Panc1 (cell line): Measurements from ENCODE around the gene DOCK4. TPM values are rescaled to one million over a fixed set of nuclear protein-coding genes. Genes with fewer than 3 reads are reported as not detected.

Experiments
- ATAC-seq: fragments of 200-7000 bp; cut with Tn5 transposase; 2 replicates; pipeline ENCODE4 v1.9.1; 2020; ENCODE audit warnings: mild to moderate bottlenecking, moderate library complexity
- BruUV-seq: library from RNA; stranded (reverse); fragments of 400-500 nt; replicated peaks from 2 replicates; lab custom pipeline; 2021; lab: Mats Ljungman, UMichigan
- CTCF ChIA-PET: fragments of 300-600 bp; sonication (Branson Sonifier 250); formaldehyde crosslinking; loops from one replicate; lab custom pipeline; 2022; ENCODE audit warnings: antibody characterized with exemption; lab: Charles Lee
- POLR2A ChIA-PET: fragments of 300-600 bp; sonication (Branson Sonifier 250); formaldehyde crosslinking; loops from one replicate; lab custom pipeline; 2022; ENCODE audit warnings: antibody characterized with exemption; lab: Charles Lee
- DNase-seq: peaks from one replicate; pipeline ENCODE4 v3.0.0-alpha.2; 2010; ENCODE audit warnings: low read depth, low spot score
- H3K27ac ChIP-seq: 2 replicates; pipeline ENCODE4 v1.5.1; 2011; ENCODE audit warnings: mild to moderate bottlenecking, low read length, inconsistent platforms
- H3K27me3 ChIP-seq: fragments of 200-500 bp; sonication (Bioruptor generic); 2 replicates; pipeline ENCODE4 v1.6.0; 2014; ENCODE audit warnings: low read length, inconsistent platforms; ENCODE audit not compliant: control insufficient read depth, insufficient read depth
- H3K36me3 ChIP-seq: fragments of 200-500 bp; sonication (Bioruptor generic); 2 replicates; pipeline ENCODE4 v1.5.1; 2014; ENCODE audit warnings: inconsistent platforms, mild to moderate bottlenecking, low read length, moderate library complexity; ENCODE audit not compliant: control insufficient read depth, insufficient read depth
- H3K4me1 ChIP-seq: 2 replicates; pipeline ENCODE4 v1.5.1; 2011; ENCODE audit warnings: inconsistent platforms, mild to moderate bottlenecking, low read length, moderate library complexity; ENCODE audit not compliant: control insufficient read depth, insufficient read depth
- H3K4me3 ChIP-seq, 2 experiments: 2 replicates each; pipeline ENCODE4 v1.5.1; 2011 to 2012; ENCODE audit warnings: low read depth in 2 of 2, low read length in 2 of 2, mild to moderate bottlenecking in 2 of 2, inconsistent platforms in 1 of 2, moderate library complexity in 1 of 2
- H3K9me3 ChIP-seq: fragments of 200-500 bp; sonication (Bioruptor generic); 2 replicates; pipeline ENCODE4 v1.5.1; 2014; ENCODE audit warnings: low read depth, mild to moderate bottlenecking, inconsistent platforms, low read length, moderate library complexity; ENCODE audit not compliant: control insufficient read depth, insufficient read depth
- CTCF ChIP-seq: fragments of 450-650 bp; IDR thresholded peaks from 2 replicates; pipeline ENCODE4 v1.5.1; 2017; ENCODE audit warnings: mild to moderate bottlenecking
- POLR2AphosphoS5 ChIP-seq: IDR thresholded peaks from 2 replicates; pipeline ENCODE4 v1.6.1; 2012; ENCODE audit warnings: mild to moderate bottlenecking, low read depth, low read length, moderate library complexity
- REST ChIP-seq, 2 experiments: IDR thresholded peaks; 2 replicates each; pipeline ENCODE4 v1.6.1; 2011 to 2012; ENCODE audit warnings: low read depth in 2 of 2, control low read depth in 1 of 2, low read length in 1 of 2, mild to moderate bottlenecking in 1 of 2, moderate library complexity in 1 of 2; ENCODE audit not compliant: insufficient read depth in 1 of 2
- SIN3A ChIP-seq: IDR thresholded peaks from 2 replicates; pipeline ENCODE4 v1.6.1; 2012; ENCODE audit warnings: low read depth, mild to moderate bottlenecking, low read length, moderate library complexity, borderline replicate concordance; ENCODE audit not compliant: insufficient read depth
- TCF7L2 ChIP-seq: IDR thresholded peaks from 2 replicates; pipeline ENCODE4 v1.6.1; 2011; ENCODE audit warnings: mild to moderate bottlenecking, low read depth, low read length, inconsistent platforms
- in situ Hi-C: cut with HindIII; loops from 2 replicates; pipeline ENCODE4 v1.10.0; 2016; ENCODE audit warnings: low sequenced_read_pairs, low pct_unique_long_range_greater_than_20kb
- intact Hi-C: fragments of 100-400 bp; cut with micrococcal nuclease; formaldehyde crosslinking; loops from one replicate; pipeline ENCODE4 v1.10.0; 2022; ENCODE audit not compliant: unreplicated experiment
- total RNA-seq: library from RNA; stranded (reverse); gene quantifications from one replicate; pipeline ENCODE4 v1.2.1, GENCODE V29; 2021; ENCODE audit not compliant: unreplicated experiment

DOCK4 gene
- total RNA-seq, 1 experiment from 2014 or later = 10.8 TPM

GRCh38 chr7:112144284-112145059 lies 61.7 kb downstream of the DOCK4 start:
- no peak for DNase-seq
- intact Hi-C loops (no loop called here), in situ Hi-C loops (no loop called here)
- H3K4me1 ChIP-seq = no peaks in the 10 kb centered on the region
- H3K9me3 ChIP-seq = no peaks in the 10 kb centered on the region
- no peak overlapping the region for H3K4me3 ChIP-seq
- no peak for ATAC-seq
- TF ChIP-seq POLR2AphosphoS5 (no peak), TCF7L2 (no peak), SIN3A (no peak), REST (IDR thresholded peaks at IDR 0.05; ENCODE audit: insufficient read depth in 1 of 2, low read depth in 2 of 2, low read length in 1 of 2) (no peak), CTCF (no peak)
- no peaks in the 10 kb centered on the region for H3K36me3 ChIP-seq
- H3K27ac ChIP-seq = no peak overlapping the region
- ChIA-PET CTCF (no interaction called here), POLR2A (no interaction called here)
- BruUV-seq = no TSS peak
- H3K27me3 ChIP-seq = no peaks in the 10 kb centered on the region

- intact Hi-C loops = no loop called here
- no peak for ATAC-seq
- H3K9me3 ChIP-seq = no peaks in the 10 kb centered on the region
- in situ Hi-C loops = no loop called here
- H3K36me3 ChIP-seq = no peaks in the 10 kb centered on the region
- CTCF ChIA-PET = no interaction called here
- no TSS peak for BruUV-seq
- POLR2A ChIA-PET = no interaction called here
- TF ChIP-seq SIN3A (no peak), CTCF (no peak), REST (IDR thresholded peaks at IDR 0.05; ENCODE audit: insufficient read depth in 1 of 2, low read depth in 2 of 2, low read length in 1 of 2) (no peak), POLR2AphosphoS5 (no peak), TCF7L2 (no peak)
- no peaks in the 10 kb centered on the region for H3K4me1 ChIP-seq
- no peak for DNase-seq
- no peak overlapping the region for H3K4me3 ChIP-seq
- no peak overlapping the region for H3K27ac ChIP-seq
- H3K27me3 ChIP-seq = no peaks in the 10 kb centered on the region
Measured at GRCh38 chr7:112143582-112143981, 62.6 kb downstream of the DOCK4 start.
